Hepatocyte (in vitro differentiated cells): ENCODE measurements around the gene CCSER2.

ENCODE experiments used
- EZH2 ChIP-seq: fragments of 200-600 bp; sonication (generic); IDR thresholded peaks from 2 replicates; pipeline ENCODE4 v1.6.1; 2016; ENCODE audit warnings: antibody characterized with exemption, mild to moderate bottlenecking, borderline replicate concordance
- EZH2phosphoT487 ChIP-seq: fragments of 200-600 bp; sonication (generic); IDR thresholded peaks from one replicate; pipeline ENCODE4 v1.6.1; 2018; ENCODE audit warnings: antibody characterized with exemption, mild to moderate bottlenecking, low read depth, moderate library complexity; ENCODE audit not compliant: unreplicated experiment, severe bottlenecking
- TF ChIP-seq, protein P1 (sequence below): fragments of 200-600 bp; sonication (generic); IDR thresholded peaks from 2 replicates; pipeline ENCODE4 v1.5.1; 2016; ENCODE audit warnings: antibody characterized with exemption, mild to moderate bottlenecking; ENCODE audit not compliant: poor library complexity

DNA sequence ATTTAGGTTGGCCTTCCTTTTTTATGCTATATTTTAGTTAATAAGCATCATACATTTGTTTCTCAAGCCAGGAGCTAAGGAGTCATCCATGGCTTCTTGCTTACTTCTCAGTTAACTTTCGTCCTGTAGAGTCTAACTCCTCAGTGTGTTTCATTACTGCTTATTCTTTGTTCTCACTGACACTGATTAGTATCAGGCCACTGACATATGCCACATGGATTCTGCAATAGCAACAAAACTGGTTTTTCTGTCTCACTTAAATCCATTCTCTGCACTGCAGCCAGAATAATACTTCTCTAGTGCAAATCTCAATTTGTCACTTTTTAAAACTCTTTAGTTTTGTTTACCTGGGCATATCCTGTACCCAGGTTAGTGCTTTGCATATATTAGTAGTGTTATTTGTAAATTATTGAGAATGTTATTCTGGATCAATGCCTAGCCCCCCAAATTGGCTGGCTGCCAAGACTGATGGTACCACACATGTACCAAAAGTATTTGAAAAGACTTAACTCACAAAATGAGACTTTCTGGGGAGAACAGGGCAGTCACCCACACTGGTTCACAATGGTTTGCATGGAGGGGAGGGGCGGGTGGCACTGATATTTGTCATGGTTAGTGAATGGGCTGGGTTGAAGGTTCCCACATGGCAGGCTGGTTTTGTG lies 79.1 kb downstream of the CCSER2 start:
- TF ChIP-seq, protein P1, sequence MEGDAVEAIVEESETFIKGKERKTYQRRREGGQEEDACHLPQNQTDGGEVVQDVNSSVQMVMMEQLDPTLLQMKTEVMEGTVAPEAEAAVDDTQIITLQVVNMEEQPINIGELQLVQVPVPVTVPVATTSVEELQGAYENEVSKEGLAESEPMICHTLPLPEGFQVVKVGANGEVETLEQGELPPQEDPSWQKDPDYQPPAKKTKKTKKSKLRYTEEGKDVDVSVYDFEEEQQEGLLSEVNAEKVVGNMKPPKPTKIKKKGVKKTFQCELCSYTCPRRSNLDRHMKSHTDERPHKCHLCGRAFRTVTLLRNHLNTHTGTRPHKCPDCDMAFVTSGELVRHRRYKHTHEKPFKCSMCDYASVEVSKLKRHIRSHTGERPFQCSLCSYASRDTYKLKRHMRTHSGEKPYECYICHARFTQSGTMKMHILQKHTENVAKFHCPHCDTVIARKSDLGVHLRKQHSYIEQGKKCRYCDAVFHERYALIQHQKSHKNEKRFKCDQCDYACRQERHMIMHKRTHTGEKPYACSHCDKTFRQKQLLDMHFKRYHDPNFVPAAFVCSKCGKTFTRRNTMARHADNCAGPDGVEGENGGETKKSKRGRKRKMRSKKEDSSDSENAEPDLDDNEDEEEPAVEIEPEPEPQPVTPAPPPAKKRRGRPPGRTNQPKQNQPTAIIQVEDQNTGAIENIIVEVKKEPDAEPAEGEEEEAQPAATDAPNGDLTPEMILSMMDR, result no peak
- TF ChIP-seq EZH2phosphoT487 (no peak), EZH2 (no peak)
